Activated B cell treated with CpG ODN at 0.5 μM for 24 hours (primary cell): ENCODE measurements around the gene FGFR3. TPM values are rescaled to one million over a fixed set of nuclear protein-coding genes. Genes with fewer than 3 reads are reported as not detected.

Source experiments
- ATAC-seq: fragments of 200-7000 bp; cut with Tn5 transposase; one replicate; pipeline ENCODE4 v1.10.0; 2021; ENCODE audit warnings: low read depth, mild to moderate bottlenecking, moderate library complexity
- CTCF ChIA-PET: fragments of 350-600 bp; sonication (Branson Sonifier 250); formaldehyde crosslinking; loops from one replicate; lab custom pipeline; 2021; ENCODE audit warnings: antibody characterized with exemption; lab: Charles Lee
- POLR2A ChIA-PET: fragments of 350-600 bp; sonication (Branson Sonifier 250); formaldehyde crosslinking; loops from one replicate; lab custom pipeline; 2021; ENCODE audit warnings: antibody characterized with exemption; lab: Charles Lee
- DNase-seq: peaks from one replicate; pipeline ENCODE4 v3.0.0; 2022
- H3K27ac Mint-ChIP-seq: one replicate; pipeline ENCODE4 v1.8.0; 2020; ENCODE audit warnings: mixed read lengths
- H3K27me3 Mint-ChIP-seq: one replicate; pipeline ENCODE4 v1.8.0; 2021; ENCODE audit warnings: mixed read lengths
- H3K36me3 Mint-ChIP-seq: one replicate; pipeline ENCODE4 v1.8.0; 2021; ENCODE audit warnings: low read depth, mixed read lengths
- H3K4me1 Mint-ChIP-seq: one replicate; pipeline ENCODE4 v1.8.0; 2021; ENCODE audit warnings: mixed read lengths
- H3K4me3 Mint-ChIP-seq: one replicate; pipeline ENCODE4 v1.8.0; 2020; ENCODE audit warnings: mild to moderate bottlenecking, mixed read lengths
- H3K9me3 Mint-ChIP-seq: one replicate; pipeline ENCODE4 v1.8.0; 2020; ENCODE audit warnings: mixed read lengths
- CTCF ChIP-seq: fragments of 200-600 bp; IDR thresholded peaks from one replicate; pipeline ENCODE4 v1.8.0; 2022; ENCODE audit warnings: antibody characterized with exemption, mild to moderate bottlenecking
- intact Hi-C: fragments of 100-400 bp; cut with micrococcal nuclease; formaldehyde crosslinking; loops from one replicate; pipeline ENCODE4 v1.15.1; 2024
- total RNA-seq: library from RNA; stranded (reverse); gene quantifications from 2 replicates; pipeline ENCODE4 v1.2.3, GENCODE V29; 2022

Gene FGFR3
- total RNA-seq, 1 donor from 2014 or later, result 0.40 TPM

GRCh38 chr4:1759170-1759817 is 33.8 kb upstream of the FGFR3 start:
- ATAC-seq (no peak), DNase-seq (no peak)
- Mint-ChIP-seq H3K9me3 (no peaks in the 10 kb centered on the region), H3K4me1 (peaks cover 3% of the 10 kb centered on the region), H3K27me3 (peaks cover 8% of the 10 kb centered on the region), H3K4me3 (no peak overlapping the region), H3K27ac (no peak overlapping the region), H3K36me3 (no peaks in the 10 kb centered on the region)
- POLR2A ChIA-PET, result no interaction called here
- TF ChIP-seq CTCF, result no peak
- intact Hi-C loops, result no loop called here
- CTCF ChIA-PET, result no interaction called here

GRCh38 chr4:1759818-1760223 is 33.3 kb upstream of the FGFR3 start:
- no peaks in the 10 kb centered on the region for H3K36me3 Mint-ChIP-seq
- intact Hi-C loops, result no loop called here
- H3K27me3 Mint-ChIP-seq, result peaks cover 9% of the 10 kb centered on the region
- no peaks in the 10 kb centered on the region for H3K9me3 Mint-ChIP-seq
- ATAC-seq (no peak), DNase-seq (no peak)
- peaks cover 3% of the 10 kb centered on the region for H3K4me1 Mint-ChIP-seq
- no peak for TF ChIP-seq CTCF
- ChIA-PET POLR2A (no interaction called here), CTCF (no interaction called here)
- H3K4me3 Mint-ChIP-seq, result no peak overlapping the region
- no peak overlapping the region for H3K27ac Mint-ChIP-seq

GRCh38 chr4:1760521-1761071 is 32.5 kb upstream of the FGFR3 start:
- no peak for TF ChIP-seq CTCF
- H3K9me3 Mint-ChIP-seq, result no peaks in the 10 kb centered on the region
- ChIA-PET POLR2A (no interaction called here), CTCF (no interaction called here)
- H3K27ac Mint-ChIP-seq, result no peak overlapping the region
- no peak overlapping the region for H3K4me3 Mint-ChIP-seq
- H3K4me1 Mint-ChIP-seq, result peaks cover 4% of the 10 kb centered on the region
- no peaks in the 10 kb centered on the region for H3K36me3 Mint-ChIP-seq
- ATAC-seq (no peak), DNase-seq (no peak)
- intact Hi-C loops, result no loop called here
- peaks cover 11% of the 10 kb centered on the region for H3K27me3 Mint-ChIP-seq

GRCh38 chr4:1761130-1761689 is 31.9 kb upstream of the FGFR3 start:
- no peak for TF ChIP-seq CTCF
- H3K9me3 Mint-ChIP-seq, result no peaks in the 10 kb centered on the region
- CTCF ChIA-PET, result no interaction called here
- ATAC-seq (no peak), DNase-seq (no peak)
- POLR2A ChIA-PET, result no interaction called here
- H3K27me3 Mint-ChIP-seq, result peaks cover 11% of the 10 kb centered on the region
- no peaks in the 10 kb centered on the region for H3K36me3 Mint-ChIP-seq
- no peak overlapping the region for H3K4me3 Mint-ChIP-seq
- peaks cover 5% of the 10 kb centered on the region for H3K4me1 Mint-ChIP-seq
- intact Hi-C loops, result no loop called here
- no peak overlapping the region for H3K27ac Mint-ChIP-seq

GRCh38 chr4:1762264-1763010 is 30.7 kb upstream of the FGFR3 start:
- DNase-seq (no peak), ATAC-seq (no peak)
- H3K9me3 Mint-ChIP-seq, result no peaks in the 10 kb centered on the region
- CTCF ChIA-PET, result no interaction called here
- no peaks in the 10 kb centered on the region for H3K36me3 Mint-ChIP-seq
- no peak for TF ChIP-seq CTCF
- no peak overlapping the region for H3K27ac Mint-ChIP-seq
- H3K27me3 Mint-ChIP-seq, result peaks cover 11% of the 10 kb centered on the region
- intact Hi-C loops, result no loop called here
- POLR2A ChIA-PET, result no interaction called here
- H3K4me1 Mint-ChIP-seq, result peaks cover 5% of the 10 kb centered on the region
- no peak overlapping the region for H3K4me3 Mint-ChIP-seq
